ENCODE results near the gene INS. TPM values are rescaled to one million over a fixed set of nuclear protein-coding genes. Genes with fewer than 3 reads are reported as not detected.

INS gene
- total and polyA plus RNA-seq, 2 of the 13 experiments (the other 11 are each of a cell fraction or from before 2014, with no cell fraction given), result not detected

- no peaks in the 10 kb centered on the region; a peak in 1 of 5 replicates for H3K27me3 ChIP-seq (ENCODE audit: control insufficient read depth in 1 of 2, insufficient read depth in 2 of 2, low read length in 2 of 2)
- no peak for FAIRE-seq
- no peaks in the 10 kb centered on the region for H3K36me3 ChIP-seq (replicated peaks in 1 of 2; ENCODE audit: control insufficient read depth in 1 of 2, insufficient read depth in 2 of 2, low read length in 2 of 2)
- intact Hi-C loops (cut with micrococcal nuclease; ENCODE audit: unreplicated experiment) (loop anchor here (5.0 kb wide), 1 partner anchor 223 kb away; no protein-coding TSS in a partner anchor), in situ Hi-C loops (cut with HindIII; ENCODE audit: extremely low pct_ligation_motif_present, low pct_unique_long_range_greater_than_20kb) (loop anchor here (5.0 to 25.0 kb wide), 4 partner anchors 98 to 538 kb away; no protein-coding TSS in a partner anchor)
- no peak overlapping the region for H2AFZ ChIP-seq (ENCODE audit: low read length)
- CTCF ChIA-PET (ENCODE audit: low intra/inter-chr PET ratio, low total read pairs), result interaction anchor here (3.9 kb wide), 1 partner anchor 100 kb away, joined by 72 read pairs; no protein-coding TSS in a partner anchor
- no peak overlapping the region for H3K27ac ChIP-seq (ENCODE audit: extremely low read length, insufficient read depth, low read length)
- H3K79me2 ChIP-seq (ENCODE audit: insufficient read depth, low read length), result no peaks in the 10 kb centered on the region
- no peaks in the 10 kb centered on the region for H4K20me1 ChIP-seq (ENCODE audit: insufficient read depth, low read length)
- POLR2A ChIA-PET, result interaction anchor here (1.5 to 3.4 kb wide), 2 partner anchors 11 to 13 kb away, joined by 3 to 19 read pairs; no protein-coding TSS in a partner anchor
- no peak for ATAC-seq
- H3K4me2 ChIP-seq (ENCODE audit: low read depth, low read length), result no peak overlapping the region
- no peak for DNase-seq (ENCODE audit: low spot score)
- TF ChIP-seq, protein P1, sequence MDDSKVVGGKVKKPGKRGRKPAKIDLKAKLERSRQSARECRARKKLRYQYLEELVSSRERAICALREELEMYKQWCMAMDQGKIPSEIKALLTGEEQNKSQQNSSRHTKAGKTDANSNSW (CRISPR knock-in tag; IDR thresholded peaks at IDR 0.05; ENCODE audit: borderline replicate concordance), result no peak
- TF ChIP-seq SP1 (IDR thresholded peaks at IDR 0.05) (no peak), SP1 (CRISPR knock-in tag; IDR thresholded peaks at IDR 0.05) (no peak), NR2F2 (IDR thresholded peaks at IDR 0.05; ENCODE audit: borderline replicate concordance, low read depth) (no peak), SRF (IDR thresholded peaks at IDR 0.05; ENCODE audit: low read depth, low read length) (no peak), ZNF329 (CRISPR knock-in tag; IDR thresholded peaks at IDR 0.05; ENCODE audit: low read depth) (no peak), SP4 (CRISPR knock-in tag; IDR thresholded peaks at IDR 0.05) (no peak)
- TF ChIP-seq, protein P2, sequence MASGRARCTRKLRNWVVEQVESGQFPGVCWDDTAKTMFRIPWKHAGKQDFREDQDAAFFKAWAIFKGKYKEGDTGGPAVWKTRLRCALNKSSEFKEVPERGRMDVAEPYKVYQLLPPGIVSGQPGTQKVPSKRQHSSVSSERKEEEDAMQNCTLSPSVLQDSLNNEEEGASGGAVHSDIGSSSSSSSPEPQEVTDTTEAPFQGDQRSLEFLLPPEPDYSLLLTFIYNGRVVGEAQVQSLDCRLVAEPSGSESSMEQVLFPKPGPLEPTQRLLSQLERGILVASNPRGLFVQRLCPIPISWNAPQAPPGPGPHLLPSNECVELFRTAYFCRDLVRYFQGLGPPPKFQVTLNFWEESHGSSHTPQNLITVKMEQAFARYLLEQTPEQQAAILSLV (CRISPR knock-in tag; IDR thresholded peaks at IDR 0.05; ENCODE audit: borderline replicate concordance), result no peak
- peaks cover 58% of the 10 kb centered on the region for H3K4me1 ChIP-seq (ENCODE audit: insufficient read depth, low read length)
- H3K9ac ChIP-seq (ENCODE audit: insufficient read depth, low read depth, low read length), result no peak overlapping the region
- H3K9me3 ChIP-seq (ENCODE audit: low read length), result no peaks in the 10 kb centered on the region
- no TSS peak for BruUV-seq (replicated peaks)
- no peak overlapping the region for H3K4me3 ChIP-seq (replicated peaks in 1 of 3; ENCODE audit: insufficient read depth in 1 of 3, low read depth in 2 of 3, low read length in 3 of 3)
- 87% methylated on average over 8 of the region's 22 CpGs for WGBS (ENCODE audit: low lambda C conversion rate)
These were observed 38.7 kb upstream of the INS start for GRCh38 chr11:2199466-2200341.

Measured in HepG2 (cell line).